Measurements from ENCODE around the gene MYD88. TPM values are rescaled to one million over a fixed set of nuclear protein-coding genes. Genes with fewer than 3 reads are reported as not detected.

The MYD88 gene
- polyA plus RNA-seq, 1 donor from 2014 or later, result 0.14 TPM

- Histone ChIP-seq H3K4me2 (ENCODE audit: low read length) (no peak overlapping the region), H2AFZ (ENCODE audit: low read depth, low read length) (no peak overlapping the region), H3F3A (ENCODE audit: insufficient read depth, low read length, poor library complexity, severe bottlenecking) (no peaks in the 10 kb centered on the region), H3K9me3 (ENCODE audit: low read length) (no peaks in the 10 kb centered on the region), H3K79me2 (replicated peaks; ENCODE audit: insufficient read depth, low read length) (no peaks in the 10 kb centered on the region), H3K4me3 (ENCODE audit: low read length) (no peak overlapping the region), H3K27me3 (ENCODE audit: insufficient read depth, low read depth, low read length) (no peaks in the 10 kb centered on the region), H4K20me1 (ENCODE audit: insufficient read depth) (no peaks in the 10 kb centered on the region), H3K36me3 (ENCODE audit: insufficient read depth, low read length) (no peaks in the 10 kb centered on the region), H3K27ac (ENCODE audit: low read length) (no peak overlapping the region), H3K9me2 (ENCODE audit: insufficient read depth, low read length) (no peaks in the 10 kb centered on the region), H3K9ac (ENCODE audit: low read length) (no peak overlapping the region)
- TF ChIP-seq CTCF (IDR thresholded peaks at IDR 0.05; ENCODE audit: poor library complexity, severe bottlenecking), result no peak
- TF ChIP-seq MXI1 (conservative IDR thresholded peaks at IDR 0.05; ENCODE audit: poor library complexity, severe bottlenecking), result no peak
- no peak for TF ChIP-seq EZH2 (IDR thresholded peaks at IDR 0.05; ENCODE audit: borderline replicate concordance, insufficient read depth, low read length, poor library complexity, severe bottlenecking)
- no peak for TF ChIP-seq EP300 (conservative IDR thresholded peaks at IDR 0.05; ENCODE audit: poor library complexity, severe bottlenecking)
- TF ChIP-seq TAF1 (IDR thresholded peaks at IDR 0.05; ENCODE audit: low read depth), result no peak
- no peak for TF ChIP-seq SMC3 (conservative IDR thresholded peaks at IDR 0.05; ENCODE audit: poor library complexity)
- TF ChIP-seq RAD21 (conservative IDR thresholded peaks at IDR 0.05), result no peak
- TF ChIP-seq REST (IDR thresholded peaks at IDR 0.05; ENCODE audit: borderline replicate concordance), result no peak
- no peak for TF ChIP-seq POLR2AphosphoS5 (IDR thresholded peaks at IDR 0.05)
These were observed 19.1 kb downstream of the MYD88 start for GRCh38 chr3:38157595-38157994.

- Histone ChIP-seq H3K9me2 (ENCODE audit: insufficient read depth, low read length) (no peaks in the 10 kb centered on the region), H2AFZ (ENCODE audit: low read depth, low read length) (no peak overlapping the region)
These were observed 20.0 kb downstream of the MYD88 start for GRCh38 chr3:38158472-38158871.

More at GRCh38 chr3:38158472-38158871, 20.0 kb downstream of the MYD88 start:
- H3K9me3 ChIP-seq (ENCODE audit: low read length), result no peaks in the 10 kb centered on the region
- no peaks in the 10 kb centered on the region for H3K27me3 ChIP-seq (ENCODE audit: insufficient read depth, low read depth, low read length)
- H3K27ac ChIP-seq (ENCODE audit: low read length), result no peak overlapping the region
- TF ChIP-seq EP300 (conservative IDR thresholded peaks at IDR 0.05; ENCODE audit: poor library complexity, severe bottlenecking), result no peak
- no peak for TF ChIP-seq REST (IDR thresholded peaks at IDR 0.05; ENCODE audit: borderline replicate concordance)
- TF ChIP-seq CTCF (IDR thresholded peaks at IDR 0.05; ENCODE audit: poor library complexity, severe bottlenecking), result no peak
- TF ChIP-seq POLR2AphosphoS5 (IDR thresholded peaks at IDR 0.05), result no peak
- no peak for TF ChIP-seq SMC3 (conservative IDR thresholded peaks at IDR 0.05; ENCODE audit: poor library complexity)
- TF ChIP-seq EZH2 (IDR thresholded peaks at IDR 0.05; ENCODE audit: borderline replicate concordance, insufficient read depth, low read length, poor library complexity, severe bottlenecking), result no peak
- TF ChIP-seq RAD21 (conservative IDR thresholded peaks at IDR 0.05), result no peak
- TF ChIP-seq MXI1 (conservative IDR thresholded peaks at IDR 0.05; ENCODE audit: poor library complexity, severe bottlenecking), result no peak
- TF ChIP-seq TAF1 (IDR thresholded peaks at IDR 0.05; ENCODE audit: low read depth), result no peak
- no peaks in the 10 kb centered on the region for H3K36me3 ChIP-seq (ENCODE audit: insufficient read depth, low read length)
- no peak overlapping the region for H3K4me3 ChIP-seq (ENCODE audit: low read length)
- no peak overlapping the region for H3K4me2 ChIP-seq (ENCODE audit: low read length)
- no peaks in the 10 kb centered on the region for H3F3A ChIP-seq (ENCODE audit: insufficient read depth, low read length, poor library complexity, severe bottlenecking)
- H3K9ac ChIP-seq (ENCODE audit: low read length), result no peak overlapping the region
- no peaks in the 10 kb centered on the region for H3K79me2 ChIP-seq (replicated peaks; ENCODE audit: insufficient read depth, low read length)
- H4K20me1 ChIP-seq (ENCODE audit: insufficient read depth), result no peaks in the 10 kb centered on the region

Data from neural cell (in vitro differentiated cells).